HCT116 (cell line): ENCODE data around the gene CRLF1. TPM values are rescaled to one million over a fixed set of nuclear protein-coding genes. Genes with fewer than 3 reads are reported as not detected.
A peak's percentile ranks its signal among the peaks of the same experiment; 100 is the strongest.

ENCODE experiments used
- ATAC-seq: fragments of 200-7000 bp; cut with Tn5 transposase; 2 replicates; pipeline ENCODE4 v1.9.1; 2020; ENCODE audit warnings: mild to moderate bottlenecking, moderate library complexity
- BruUV-seq: library from RNA; stranded (reverse); fragments of 400-500 nt; replicated peaks from 2 replicates; lab custom pipeline; 2021; lab: Mats Ljungman, UMichigan
- CTCF ChIA-PET: fragments of 300-600 bp; sonication (Branson Sonifier 250); formaldehyde crosslinking; loops from one replicate; lab custom pipeline; 2021; ENCODE audit warnings: antibody characterized with exemption; lab: Charles Lee
- POLR2A ChIA-PET: fragments of 300-600, 350-600 bp; sonication (Branson Sonifier 250); formaldehyde crosslinking; loops from one replicate; lab custom pipeline; 2021; ENCODE audit warnings: antibody characterized with exemption; lab: Charles Lee
- RAD21 ChIA-PET, 2 experiments: fragments of 300-600 bp; sonication (Branson Sonifier 250); formaldehyde crosslinking; loops; one replicate each; lab custom pipeline; 2023; ENCODE audit warnings: low total read pairs in 2 of 2; ENCODE audit not compliant: uncharacterized antibody in 2 of 2, unreplicated experiment in 2 of 2, low non-redundant PET in 1 of 2; lab: Charles Lee
- DNase-seq: peaks from one replicate; pipeline ENCODE4 v3.0.0-alpha.2; 2010; ENCODE audit warnings: low read depth, low spot score
- H2AFZ ChIP-seq: fragments of 200-600 bp; shearing (Covaris generic), sonication (generic); 2 replicates; pipeline ENCODE4 v1.6.1; 2017; ENCODE audit warnings: low read depth, mixed run types, mixed read lengths, antibody characterized with exemption, low read length; ENCODE audit not compliant: poor library complexity, severe bottlenecking
- H3K27ac ChIP-seq: 2 replicates; pipeline ENCODE4 v1.5.1; 2012; ENCODE audit warnings: low read depth, low read length
- H3K27me3 ChIP-seq: fragments of 200-600 bp; sonication (generic); 2 replicates; pipeline ENCODE4 v1.6.1; 2016; ENCODE audit warnings: mixed run types, low read length, mixed read lengths; ENCODE audit not compliant: insufficient read depth
- H3K36me3 ChIP-seq, 2 experiments: fragments of 200-500 bp in 1 of 2; fragments of 200-600 bp in 1 of 2; sonication (Bioruptor generic) in 1 of 2; sonication (generic) in 1 of 2; 2 replicates each; pipeline versions ENCODE4 v1.5.1 to v1.6.1; 2014 to 2016; ENCODE audit warnings: low read length in 2 of 2, inconsistent platforms in 1 of 2, mixed read lengths in 1 of 2, mixed run types in 1 of 2; ENCODE audit not compliant: insufficient read depth in 2 of 2, control insufficient read depth in 1 of 2
- H3K4me1 ChIP-seq, 2 experiments: fragments of 200-600 bp in 1 of 2; sonication (generic) in 1 of 2; 2 replicates each; pipeline versions ENCODE4 v1.5.1 to v1.6.1; 2012 to 2017; ENCODE audit warnings: low read length in 2 of 2, inconsistent platforms in 1 of 2, mild to moderate bottlenecking in 1 of 2, mixed read lengths in 1 of 2, mixed run types in 1 of 2, moderate library complexity in 1 of 2; ENCODE audit not compliant: insufficient read depth in 2 of 2, control insufficient read depth in 1 of 2
- H3K4me2 ChIP-seq: fragments of 200-600 bp; sonication (generic); 2 replicates; pipeline ENCODE4 v1.6.1; 2017; ENCODE audit warnings: mixed run types, low read length, mixed read lengths
- H3K4me3 ChIP-seq, 2 experiments: fragments of 200-600 bp in 1 of 2; sonication (generic) in 1 of 2; replicated peaks in 1 of 2; 2 replicates each; pipeline ENCODE4 v1.5.1; 2011 to 2016; ENCODE audit warnings: low read length in 2 of 2, control low read depth in 1 of 2, low read depth in 1 of 2, mild to moderate bottlenecking in 1 of 2, mixed read lengths in 1 of 2, mixed run types in 1 of 2
- H3K79me2 ChIP-seq: fragments of 200-600 bp; sonication (generic); 2 replicates; pipeline ENCODE4 v1.6.1; 2017; ENCODE audit warnings: mild to moderate bottlenecking, mixed run types, low read length, moderate library complexity, mixed read lengths; ENCODE audit not compliant: insufficient read depth
- H3K9ac ChIP-seq: fragments of 200-600 bp; sonication (generic); 2 replicates; pipeline ENCODE4 v1.6.1; 2016; ENCODE audit warnings: low read length, mixed read lengths
- H3K9me2 ChIP-seq: fragments of 200-600 bp; sonication (generic), shearing (Covaris generic); 2 replicates; pipeline ENCODE4 v1.6.1; 2017; ENCODE audit warnings: mixed run types, mild to moderate bottlenecking, moderate library complexity; ENCODE audit not compliant: insufficient read depth
- H3K9me3 ChIP-seq, 2 experiments: fragments of 200-500 bp in 1 of 2; fragments of 200-600 bp in 1 of 2; sonication (Bioruptor generic) in 1 of 2; sonication (generic) in 1 of 2; 2 replicates each; pipeline ENCODE4 v1.6.1; 2014 to 2017; ENCODE audit warnings: low read length in 2 of 2, mixed read lengths in 2 of 2, inconsistent platforms in 1 of 2, low read depth in 1 of 2, mild to moderate bottlenecking in 1 of 2, mixed run types in 1 of 2, moderate library complexity in 1 of 2; ENCODE audit not compliant: control insufficient read depth in 1 of 2, insufficient read depth in 1 of 2
- H4K20me1 ChIP-seq: fragments of 200-600 bp; sonication (generic), shearing (Covaris generic); 2 replicates; pipeline ENCODE4 v1.6.1; 2017; ENCODE audit warnings: mixed run types, mild to moderate bottlenecking, moderate library complexity; ENCODE audit not compliant: insufficient read depth
- CEBPB ChIP-seq: IDR thresholded peaks from 2 replicates; pipeline ENCODE4 v1.6.1; 2012; ENCODE audit warnings: low read depth
- ELF1 ChIP-seq: IDR thresholded peaks from 2 replicates; pipeline ENCODE4 v1.6.1; 2012; ENCODE audit warnings: low read depth, borderline replicate concordance
- FOSL1 ChIP-seq: IDR thresholded peaks from 2 replicates; pipeline ENCODE4 v1.6.1; 2012; ENCODE audit warnings: low read depth
- POLR2A ChIP-seq: IDR thresholded peaks from 2 replicates; pipeline ENCODE4 v1.7.0; 2011; ENCODE audit warnings: borderline replicate concordance; ENCODE audit not compliant: insufficient read depth, insufficient read length; ENCODE audit errors: extremely low read depth
- POLR2AphosphoS5 ChIP-seq: IDR thresholded peaks from 2 replicates; pipeline ENCODE4 v1.6.1; 2011; ENCODE audit warnings: mild to moderate bottlenecking, low read depth, low read length, moderate library complexity
- RAD21 ChIP-seq: IDR thresholded peaks from 2 replicates; pipeline ENCODE4 v1.6.1; 2012; ENCODE audit warnings: low read depth, mild to moderate bottlenecking
- SIN3A ChIP-seq: IDR thresholded peaks from 2 replicates; pipeline ENCODE4 v1.6.1; 2012; ENCODE audit warnings: low read depth
- YY1 ChIP-seq: IDR thresholded peaks from 2 replicates; pipeline ENCODE4 v1.6.1; 2011; ENCODE audit warnings: low read length, low read depth, moderate library complexity, mild to moderate bottlenecking; ENCODE audit not compliant: insufficient replicate concordance; ENCODE audit errors: extremely low read depth
- ZFX ChIP-seq: fragments of 450-650 bp; IDR thresholded peaks from 2 replicates; pipeline ENCODE4 v1.6.1; 2017
- ZNF274 ChIP-seq: fragments of 200-500 bp; sonication (Bioruptor generic); IDR thresholded peaks from 2 replicates; pipeline ENCODE4 v1.6.1; 2014; ENCODE audit warnings: mild to moderate bottlenecking, low read depth, low read length, inconsistent platforms
- intact Hi-C: fragments of 100-400 bp; cut with micrococcal nuclease; formaldehyde crosslinking; loops from 2 replicates; pipeline ENCODE4 v1.10.0; 2022
- total RNA-seq: library from RNA; stranded (reverse); gene quantifications from one replicate; pipeline ENCODE4 v1.2.1, GENCODE V29; 2021; ENCODE audit not compliant: unreplicated experiment
- TF ChIP-seq, protein P1 (sequence below): IDR thresholded peaks from 2 replicates; pipeline ENCODE4 v1.6.1; 2011; ENCODE audit warnings: mild to moderate bottlenecking, low read length, moderate library complexity; ENCODE audit not compliant: insufficient replicate concordance; ENCODE audit errors: extremely low read depth

CRLF1 gene
- total RNA-seq, 1 experiment from 2014 or later: 43.0 TPM

DNA sequence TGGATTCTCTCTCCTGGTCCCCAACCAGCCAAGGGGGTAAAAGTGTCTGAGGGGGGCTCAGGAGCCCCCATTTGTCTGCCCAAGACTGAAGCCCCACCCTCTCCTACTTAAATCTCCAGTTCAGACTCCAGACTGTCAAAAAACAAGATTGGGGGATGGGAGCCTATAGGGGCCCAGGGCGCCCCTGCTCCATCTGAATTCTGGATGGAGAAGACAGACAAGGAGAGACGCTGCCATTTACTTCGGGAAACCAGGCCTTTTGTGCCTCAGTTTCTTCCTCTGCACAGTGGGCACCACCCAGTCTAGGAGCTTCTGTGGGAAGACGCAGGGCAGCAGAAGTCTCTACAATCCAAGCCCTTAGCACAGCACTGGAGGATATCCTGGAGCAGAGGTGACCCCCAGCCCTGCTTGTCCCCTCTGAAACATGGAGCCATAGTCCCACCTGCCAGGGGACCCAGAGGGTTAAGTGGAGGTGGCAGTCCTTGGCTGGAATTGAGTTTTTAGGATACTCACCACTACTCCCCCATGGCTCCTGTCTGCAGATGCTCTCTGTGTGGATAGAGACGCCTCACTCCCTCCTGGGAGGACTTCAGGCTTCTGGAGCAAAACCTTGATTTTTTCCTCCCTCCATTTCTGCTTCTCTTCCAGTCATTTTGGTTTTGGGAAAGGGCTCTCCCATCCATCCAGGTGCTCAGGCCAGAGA lies 1.7 kb upstream of the CRLF1 start:
- POLR2A ChIA-PET: no interaction called here
- CTCF ChIA-PET: no interaction called here
- DNase-seq (no peak), ATAC-seq (no peak)
- peak overlapping the region; percentile 53 to 65 for H3K4me3 ChIP-seq
- H3K79me2 ChIP-seq: no peaks in the 10 kb centered on the region
- H4K20me1 ChIP-seq: no peaks in the 10 kb centered on the region
- H3K4me2 ChIP-seq: peak overlapping the region; percentile 99
- H3K27ac ChIP-seq: no peak overlapping the region
- TF ChIP-seq ELF1: no peak
- H2AFZ ChIP-seq: no peak overlapping the region
- BruUV-seq: no TSS peak
- H3K4me1 ChIP-seq: peaks cover 25 to 50% of the 10 kb centered on the region in 2 experiments
- no peaks in the 10 kb centered on the region for H3K9me2 ChIP-seq
- no peak overlapping the region for H3K9ac ChIP-seq
- no peaks in the 10 kb centered on the region for H3K36me3 ChIP-seq
- intact Hi-C loops: no loop called here
- peaks cover 30% of the 10 kb centered on the region; the same call in 1 of the 2 replicates for H3K27me3 ChIP-seq
- no peaks in the 10 kb centered on the region for H3K9me3 ChIP-seq
- RAD21 ChIA-PET: no interaction called here

DNA sequence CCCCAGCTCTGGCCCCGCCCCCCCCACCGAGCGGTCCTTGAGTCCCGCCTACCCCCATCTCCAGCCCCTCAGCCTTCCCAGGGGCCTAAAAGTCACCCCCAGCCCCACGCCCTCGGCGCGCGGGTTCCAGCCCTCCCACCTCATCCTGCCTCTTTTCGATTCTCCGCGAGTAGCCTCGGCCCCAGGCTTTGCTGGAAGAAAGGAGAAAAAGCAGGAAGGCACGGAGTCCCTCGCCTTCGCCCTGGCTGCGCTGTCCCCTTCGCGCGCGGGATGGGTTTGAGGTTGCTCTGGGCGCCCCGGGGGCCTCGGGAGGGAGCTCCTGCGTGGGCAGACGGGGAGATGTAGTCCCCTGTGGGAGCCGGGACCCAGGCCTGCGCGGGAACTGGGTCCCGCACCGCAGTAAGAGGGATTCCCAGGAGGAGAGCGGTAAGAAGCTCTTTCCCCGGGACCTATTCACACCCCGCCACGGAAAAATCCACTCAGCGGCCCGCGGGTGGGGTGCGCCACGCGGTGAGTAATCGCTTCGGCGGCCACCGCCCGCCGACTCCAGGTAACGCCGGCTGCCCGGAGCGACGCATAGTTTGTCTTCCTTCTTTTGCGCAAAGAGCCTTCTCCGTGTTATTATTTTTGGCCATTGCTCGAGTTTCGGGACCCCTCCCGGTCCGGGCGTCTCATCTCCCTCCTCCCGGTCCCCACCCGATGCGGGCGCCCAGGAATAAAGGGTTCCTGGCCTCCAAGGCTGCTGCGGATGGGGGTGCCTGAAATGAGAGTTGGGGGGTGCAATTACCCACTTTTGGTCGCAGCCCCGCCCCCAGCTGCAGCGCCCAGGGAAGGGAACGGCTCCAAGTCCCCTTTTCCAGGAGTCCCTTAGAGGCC lies 865 bp upstream of the CRLF1 start:
- H3K36me3 ChIP-seq: no peaks in the 10 kb centered on the region
- ChIA-PET RAD21 (no interaction called here), POLR2A (no interaction called here), CTCF (interaction anchor here (0.5 to 1.2 kb wide), 2 partner anchors 13 to 18 kb away, joined by 3 to 5 read pairs; no protein-coding TSS in a partner anchor)
- no peaks in the 10 kb centered on the region for H3K9me2 ChIP-seq
- peak overlapping the region; percentile 99 for H3K4me2 ChIP-seq
- H2AFZ ChIP-seq: peak overlapping the region; percentile 65
- intact Hi-C loops: no loop called here
- TF ChIP-seq ZNF274: no peak
- TF ChIP-seq RAD21: no peak
- TF ChIP-seq POLR2AphosphoS5: no peak
- no peak for TF ChIP-seq FOSL1
- no peak for TF ChIP-seq YY1
- TF ChIP-seq, protein P1, sequence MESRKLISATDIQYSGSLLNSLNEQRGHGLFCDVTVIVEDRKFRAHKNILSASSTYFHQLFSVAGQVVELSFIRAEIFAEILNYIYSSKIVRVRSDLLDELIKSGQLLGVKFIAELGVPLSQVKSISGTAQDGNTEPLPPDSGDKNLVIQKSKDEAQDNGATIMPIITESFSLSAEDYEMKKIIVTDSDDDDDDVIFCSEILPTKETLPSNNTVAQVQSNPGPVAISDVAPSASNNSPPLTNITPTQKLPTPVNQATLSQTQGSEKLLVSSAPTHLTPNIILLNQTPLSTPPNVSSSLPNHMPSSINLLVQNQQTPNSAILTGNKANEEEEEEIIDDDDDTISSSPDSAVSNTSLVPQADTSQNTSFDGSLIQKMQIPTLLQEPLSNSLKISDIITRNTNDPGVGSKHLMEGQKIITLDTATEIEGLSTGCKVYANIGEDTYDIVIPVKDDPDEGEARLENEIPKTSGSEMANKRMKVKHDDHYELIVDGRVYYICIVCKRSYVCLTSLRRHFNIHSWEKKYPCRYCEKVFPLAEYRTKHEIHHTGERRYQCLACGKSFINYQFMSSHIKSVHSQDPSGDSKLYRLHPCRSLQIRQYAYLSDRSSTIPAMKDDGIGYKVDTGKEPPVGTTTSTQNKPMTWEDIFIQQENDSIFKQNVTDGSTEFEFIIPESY: no peak
- no peak for TF ChIP-seq SIN3A
- TF ChIP-seq CEBPB: no peak
- no peak for TF ChIP-seq POLR2A
- no peak for TF ChIP-seq ZFX
- H3K27me3 ChIP-seq: peaks cover 25% of the 10 kb centered on the region; the same call in 1 of the 2 replicates
- H3K4me1 ChIP-seq: peaks cover 25 to 42% of the 10 kb centered on the region in 2 experiments
- no peaks in the 10 kb centered on the region for H3K9me3 ChIP-seq
- DNase-seq (no peak), ATAC-seq (peak; percentile 42)
- H3K79me2 ChIP-seq: no peaks in the 10 kb centered on the region
- peak overlapping the region; percentile 22; the same call in 1 of the 2 replicates for H3K27ac ChIP-seq
- peak overlapping the region; percentile 53 to 65 for H3K4me3 ChIP-seq
- no peaks in the 10 kb centered on the region for H4K20me1 ChIP-seq
- peak overlapping the region; percentile 50 for H3K9ac ChIP-seq
- no TSS peak for BruUV-seq
